Measurements from ENCODE around the gene SERPINA1. TPM values are rescaled to one million over a fixed set of nuclear protein-coding genes. Genes with fewer than 3 reads are reported as not detected.

SERPINA1 gene
- total and polyA plus RNA-seq, 2 of the 13 experiments (the other 11 are each of a cell fraction or from before 2014, with no cell fraction given), result 3,266 to 11,015 TPM

DNA sequence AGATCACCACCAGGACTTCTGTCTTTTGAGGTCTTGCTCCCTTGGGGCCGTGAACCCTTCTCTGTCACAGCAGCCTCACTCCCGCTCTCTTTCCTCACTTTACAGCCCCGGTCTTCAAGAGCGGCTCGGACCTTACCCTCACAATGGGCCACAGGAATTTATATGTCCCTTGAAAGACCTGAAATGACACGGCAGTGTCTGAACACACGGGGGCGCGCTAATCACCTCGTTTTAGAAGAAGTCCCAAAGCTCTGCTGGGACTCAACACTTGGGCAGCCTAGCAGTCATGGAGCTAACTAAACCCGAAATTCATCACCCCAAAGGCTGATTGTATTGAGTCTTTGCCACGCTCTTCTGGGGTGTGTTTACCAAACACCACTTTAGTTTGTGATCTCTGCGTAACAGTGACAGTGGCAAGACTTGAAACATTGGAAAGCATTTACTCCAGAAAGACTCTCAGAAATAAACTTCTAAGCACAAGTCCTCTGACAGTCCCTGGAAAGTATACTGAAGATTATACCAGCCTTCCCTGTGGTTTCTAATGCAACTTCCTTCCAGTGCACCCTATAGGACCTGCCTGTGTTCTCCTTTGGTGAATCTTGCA is 35.2 kb upstream of the SERPINA1 start (continued):
- TF ChIP-seq, protein P1, sequence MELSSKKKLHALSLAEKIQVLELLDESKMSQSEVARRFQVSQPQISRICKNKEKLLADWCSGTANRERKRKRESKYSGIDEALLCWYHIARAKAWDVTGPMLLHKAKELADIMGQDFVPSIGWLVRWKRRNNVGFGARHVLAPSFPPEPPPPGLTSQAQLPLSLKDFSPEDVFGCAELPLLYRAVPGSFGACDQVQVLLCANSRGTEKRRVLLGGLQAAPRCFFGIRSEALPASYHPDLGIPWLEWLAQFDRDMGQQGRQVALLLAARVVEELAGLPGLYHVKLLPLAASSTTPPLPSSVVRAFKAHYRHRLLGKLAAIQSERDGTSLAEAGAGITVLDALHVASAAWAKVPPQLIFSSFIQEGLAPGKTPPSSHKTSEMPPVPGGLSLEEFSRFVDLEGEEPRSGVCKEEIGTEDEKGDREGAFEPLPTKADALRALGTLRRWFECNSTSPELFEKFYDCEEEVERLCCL (CRISPR knock-in tag; IDR thresholded peaks at IDR 0.05; ENCODE audit: borderline replicate concordance), result no peak
- TF ChIP-seq KMT2A (CRISPR knock-in tag; IDR thresholded peaks at IDR 0.05) (no peak), IKZF1 (IDR thresholded peaks at IDR 0.05) (no peak), MAX (IDR thresholded peaks at IDR 0.05) (peak; percentile 20; the same call in 1 of the 2 replicates), ZNF652 (CRISPR knock-in tag; IDR thresholded peaks at IDR 0.05; ENCODE audit: borderline replicate concordance, low read depth) (0 out of 2 replicates have a peak, but pooled peaks have one; percentile 8), MED8 (CRISPR knock-in tag; IDR thresholded peaks at IDR 0.05; ENCODE audit: insufficient replicate concordance) (peak; percentile 20), PAX8 (CRISPR knock-in tag; IDR thresholded peaks at IDR 0.05; ENCODE audit: borderline replicate concordance) (no peak), ZNF446 (CRISPR knock-in tag; IDR thresholded peaks at IDR 0.05) (no peak), ZFP91 (CRISPR knock-in tag; IDR thresholded peaks at IDR 0.05; ENCODE audit: borderline replicate concordance) (no peak), SMC3 (IDR thresholded peaks at IDR 0.05; ENCODE audit: low read length) (peak; percentile 93), FLYWCH1 (CRISPR knock-in tag; IDR thresholded peaks at IDR 0.05) (no peak), ZNF558 (CRISPR knock-in tag; IDR thresholded peaks at IDR 0.05; ENCODE audit: borderline replicate concordance) (no peak), ZNF737 (CRISPR knock-in tag; IDR thresholded peaks at IDR 0.05; ENCODE audit: borderline replicate concordance) (no peak), PAF1 (CRISPR knock-in tag; IDR thresholded peaks at IDR 0.05) (no peak), SIN3A (IDR thresholded peaks at IDR 0.05; ENCODE audit: borderline replicate concordance, low read depth, low read length) (no peak), CENPX (CRISPR knock-in tag; IDR thresholded peaks at IDR 0.05) (no peak), ZSCAN20 (CRISPR knock-in tag; IDR thresholded peaks at IDR 0.05; ENCODE audit: borderline replicate concordance) (no peak), ZBTB39 (CRISPR knock-in tag; IDR thresholded peaks at IDR 0.05) (no peak), ATAD3A (CRISPR knock-in tag; IDR thresholded peaks at IDR 0.05) (no peak)
- TF ChIP-seq, protein P2, sequence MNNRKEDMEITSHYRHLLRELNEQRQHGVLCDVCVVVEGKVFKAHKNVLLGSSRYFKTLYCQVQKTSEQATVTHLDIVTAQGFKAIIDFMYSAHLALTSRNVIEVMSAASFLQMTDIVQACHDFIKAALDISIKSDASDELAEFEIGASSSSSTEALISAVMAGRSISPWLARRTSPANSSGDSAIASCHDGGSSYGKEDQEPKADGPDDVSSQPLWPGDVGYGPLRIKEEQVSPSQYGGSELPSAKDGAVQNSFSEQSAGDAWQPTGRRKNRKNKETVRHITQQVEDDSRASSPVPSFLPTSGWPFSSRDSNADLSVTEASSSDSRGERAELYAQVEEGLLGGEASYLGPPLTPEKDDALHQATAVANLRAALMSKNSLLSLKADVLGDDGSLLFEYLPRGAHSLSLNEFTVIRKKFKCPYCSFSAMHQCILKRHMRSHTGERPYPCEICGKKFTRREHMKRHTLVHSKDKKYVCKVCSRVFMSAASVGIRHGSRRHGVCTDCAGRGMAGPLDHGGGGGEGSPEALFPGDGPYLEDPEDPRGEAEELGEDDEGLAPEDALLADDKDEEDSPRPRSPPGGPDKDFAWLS (CRISPR knock-in tag; IDR thresholded peaks at IDR 0.05; ENCODE audit: borderline replicate concordance), result no peak
- TF ChIP-seq, protein P3, sequence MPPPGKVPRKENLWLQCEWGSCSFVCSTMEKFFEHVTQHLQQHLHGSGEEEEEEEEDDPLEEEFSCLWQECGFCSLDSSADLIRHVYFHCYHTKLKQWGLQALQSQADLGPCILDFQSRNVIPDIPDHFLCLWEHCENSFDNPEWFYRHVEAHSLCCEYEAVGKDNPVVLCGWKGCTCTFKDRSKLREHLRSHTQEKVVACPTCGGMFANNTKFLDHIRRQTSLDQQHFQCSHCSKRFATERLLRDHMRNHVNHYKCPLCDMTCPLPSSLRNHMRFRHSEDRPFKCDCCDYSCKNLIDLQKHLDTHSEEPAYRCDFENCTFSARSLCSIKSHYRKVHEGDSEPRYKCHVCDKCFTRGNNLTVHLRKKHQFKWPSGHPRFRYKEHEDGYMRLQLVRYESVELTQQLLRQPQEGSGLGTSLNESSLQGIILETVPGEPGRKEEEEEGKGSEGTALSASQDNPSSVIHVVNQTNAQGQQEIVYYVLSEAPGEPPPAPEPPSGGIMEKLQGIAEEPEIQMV (CRISPR knock-in tag; IDR thresholded peaks at IDR 0.05; ENCODE audit: low read depth), result 0 out of 2 replicates have a peak, but pooled peaks have one; percentile 33
